ENCODE data around the gene GUCD1.

GUCD1 gene

DNA sequence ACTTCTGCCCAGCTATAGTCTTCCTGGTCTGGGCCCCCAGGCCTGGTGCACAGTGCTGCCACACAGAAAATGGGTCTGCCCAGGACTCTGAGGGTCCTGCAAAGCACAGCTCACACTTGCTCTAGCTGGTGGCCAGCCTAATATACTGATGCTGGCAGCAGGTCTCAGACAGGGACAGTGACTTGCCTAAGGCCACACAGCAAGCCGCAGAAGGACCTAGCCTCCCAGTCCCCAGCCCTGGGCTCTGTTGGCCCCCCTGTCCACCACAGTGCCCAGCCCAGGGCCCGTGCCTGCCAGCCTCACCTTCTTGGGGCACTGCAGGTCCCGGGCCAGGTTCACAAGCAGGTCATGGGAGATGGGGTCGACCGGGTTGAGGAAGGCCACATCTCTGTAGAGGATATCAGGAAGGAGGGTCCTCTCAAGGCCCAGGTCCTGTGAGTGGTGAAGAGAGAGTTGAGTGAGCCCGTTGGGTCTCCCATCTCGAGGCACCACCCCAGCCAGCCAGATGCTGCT is 34.6 kb upstream of the GUCD1 start:
- no peak for DNase-seq

DNA sequence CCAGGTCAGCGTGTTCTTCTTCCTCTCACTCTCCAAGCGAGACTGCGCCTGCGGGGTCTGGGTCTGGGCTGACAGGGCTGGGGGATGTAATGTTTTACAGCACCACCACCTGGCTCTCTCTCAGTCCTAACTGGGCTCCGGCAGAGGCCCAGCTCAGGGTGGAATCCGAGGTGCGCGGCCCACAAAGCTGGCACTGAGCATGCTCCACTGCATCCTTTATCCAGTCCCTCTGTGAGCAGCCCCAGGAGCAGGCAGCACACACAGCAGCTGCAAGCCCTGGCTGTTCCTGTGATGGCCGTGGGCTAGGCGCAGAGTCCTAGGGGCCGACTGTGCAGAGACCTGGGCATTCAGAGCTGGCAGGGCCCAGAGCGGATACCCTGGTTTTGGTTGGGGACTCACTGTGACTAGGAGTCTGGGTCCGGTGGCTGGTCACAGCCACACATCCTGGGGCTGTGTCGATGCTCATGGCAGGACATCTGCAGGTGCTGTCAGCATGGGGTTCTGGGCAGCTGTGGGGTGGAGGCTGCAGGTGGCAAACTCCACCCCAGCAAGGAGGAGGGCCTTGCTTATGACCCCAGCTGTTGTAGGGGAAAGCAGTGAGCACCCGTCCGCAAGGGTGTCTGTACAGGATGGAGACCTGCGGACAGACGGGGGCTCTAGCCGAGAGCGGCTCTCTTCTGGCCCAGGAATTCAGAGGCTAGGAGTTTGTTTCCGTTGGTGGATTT is 34.0 kb upstream of the GUCD1 start:
- DNase-seq, result no peak

DNA sequence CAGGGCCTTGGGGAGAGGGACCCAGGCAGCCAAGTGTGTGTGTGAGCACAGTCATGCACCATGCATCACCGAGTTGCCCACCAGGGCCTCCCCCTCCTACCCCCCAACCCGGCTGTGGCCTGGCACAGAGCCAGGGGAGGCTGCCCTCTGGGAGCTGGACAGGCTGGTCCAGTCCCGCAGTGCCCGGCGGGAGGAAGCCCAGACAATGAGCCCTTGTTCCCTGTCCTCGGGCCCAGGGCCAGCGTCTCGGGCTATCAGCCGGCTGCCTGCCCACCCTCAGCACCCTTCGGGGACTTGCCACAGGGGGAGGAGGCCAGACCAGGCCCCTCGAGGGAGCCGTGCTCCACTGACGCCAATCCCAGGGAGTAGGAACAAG is 33.4 kb upstream of the GUCD1 start:
- no peak for DNase-seq

DNA sequence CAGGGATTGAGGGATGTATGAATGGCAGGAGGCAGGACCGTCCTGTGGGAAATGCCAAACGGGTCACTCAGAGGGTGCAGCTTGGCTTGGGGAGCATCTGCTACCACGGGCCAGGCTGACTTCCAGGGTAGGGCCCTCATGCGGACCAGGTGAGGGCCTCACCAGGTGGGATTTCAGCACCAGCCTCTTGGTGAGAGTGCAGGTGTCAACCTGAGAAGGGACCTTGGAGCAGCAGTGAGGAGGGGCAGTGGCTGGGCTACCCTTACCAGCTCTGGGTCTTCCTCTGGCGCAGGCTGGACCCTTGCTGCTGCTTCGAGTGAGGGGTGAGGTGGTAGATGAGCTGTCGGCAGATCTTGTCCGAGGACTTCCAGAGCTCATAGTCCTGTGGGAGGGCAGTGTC is 33.0 kb upstream of the GUCD1 start:
- DNase-seq, result no peak

DNA sequence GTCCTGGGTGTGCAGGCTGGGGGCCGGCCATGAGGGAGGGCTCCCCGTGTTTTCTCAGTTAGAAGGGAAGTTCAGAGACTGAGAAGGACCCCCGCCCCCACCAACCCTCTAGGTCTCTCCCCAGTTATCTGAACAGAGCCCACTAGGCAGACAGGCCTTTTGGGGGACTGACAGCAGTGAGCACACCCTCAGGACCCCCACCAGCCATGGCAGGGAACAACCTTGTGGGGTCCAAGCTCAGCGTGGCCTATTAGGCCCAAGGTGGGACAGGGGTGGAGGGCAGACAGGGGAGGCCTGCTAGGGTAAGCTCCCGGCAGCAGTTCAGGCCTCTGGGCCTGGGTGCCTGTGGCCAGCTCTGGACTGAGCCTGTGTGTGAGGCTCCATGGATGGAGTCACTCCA is 32.3 kb upstream of the GUCD1 start:
- no peak for DNase-seq

DNA sequence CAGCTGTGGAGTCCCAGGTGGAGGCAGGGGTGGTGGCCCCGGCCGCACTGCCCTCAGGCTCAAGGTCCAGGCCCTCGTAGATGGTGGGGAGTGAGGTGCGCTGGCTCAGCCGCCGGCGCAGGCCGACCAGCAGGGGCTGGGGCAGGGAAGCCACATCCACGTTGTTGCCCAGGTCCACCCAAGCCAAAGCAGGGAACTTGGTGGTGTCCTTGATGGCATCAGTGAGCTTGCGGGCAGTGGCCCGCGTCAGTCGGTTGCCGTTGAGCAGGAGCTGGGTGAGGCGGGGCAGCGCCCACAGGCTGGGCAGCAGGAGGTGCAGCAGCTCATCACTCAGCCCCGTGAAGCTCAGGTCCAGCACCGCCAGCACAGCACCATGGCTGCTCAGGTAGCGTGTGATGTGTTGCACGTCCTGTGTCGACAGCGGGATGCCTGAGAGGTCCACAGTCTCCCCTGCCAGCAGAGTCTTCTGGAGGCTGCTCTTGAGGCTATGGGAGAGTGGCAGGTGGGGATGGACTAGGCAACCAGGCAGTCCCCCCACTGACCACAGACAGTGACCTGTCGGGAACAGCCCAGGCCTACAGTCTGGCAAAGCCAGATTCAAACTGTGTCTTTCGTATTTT is 31.1 kb upstream of the GUCD1 start:
- no peak for DNase-seq

DNA sequence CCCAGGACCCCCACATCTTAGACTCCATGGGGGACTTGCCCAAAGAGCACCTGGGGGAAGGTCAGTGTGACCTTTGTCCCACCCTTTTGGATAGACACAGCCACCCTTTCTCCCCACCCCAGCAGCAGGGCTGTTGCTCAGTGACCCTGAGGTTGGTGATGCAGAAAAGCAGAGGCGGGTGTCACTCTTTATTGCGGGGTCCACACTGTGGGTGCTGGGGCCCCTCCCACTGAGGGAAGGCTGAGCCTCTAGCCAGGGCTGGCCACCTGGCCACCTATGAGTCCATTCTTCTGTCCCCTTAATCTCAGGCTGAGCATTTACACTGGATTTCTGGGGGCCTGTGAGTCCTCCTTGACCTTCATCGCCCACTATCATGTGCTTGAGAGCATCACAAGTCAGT is 30.5 kb upstream of the GUCD1 start:
- DNase-seq, result no peak

DNA sequence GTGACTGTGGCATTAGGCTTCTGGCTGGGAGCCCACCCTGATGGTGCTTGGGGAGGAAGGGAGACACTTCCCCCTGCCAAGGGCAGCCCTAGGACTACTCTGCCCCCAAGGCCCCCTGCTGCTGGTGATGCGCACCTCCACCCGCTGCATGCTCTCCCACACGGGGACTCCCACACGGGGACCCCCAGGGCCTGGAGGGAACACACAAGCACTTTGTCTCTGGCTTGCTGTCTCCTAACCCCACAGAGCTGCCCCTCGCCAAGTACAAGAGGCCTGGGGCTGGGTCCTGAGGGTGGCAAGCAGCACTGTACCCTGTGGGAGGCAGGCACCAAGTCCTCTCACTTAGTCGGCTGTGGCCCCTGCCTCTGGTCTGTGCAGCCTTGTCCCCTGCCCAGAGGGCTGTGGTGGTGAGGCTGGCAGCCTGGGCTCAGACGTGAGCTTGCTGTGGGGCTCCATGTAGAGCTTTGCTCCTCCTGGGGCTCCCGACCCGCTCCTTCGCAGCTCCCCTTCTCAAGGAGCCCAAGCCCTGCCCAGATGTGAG is 30.0 kb upstream of the GUCD1 start:
- no peak for DNase-seq

DNA sequence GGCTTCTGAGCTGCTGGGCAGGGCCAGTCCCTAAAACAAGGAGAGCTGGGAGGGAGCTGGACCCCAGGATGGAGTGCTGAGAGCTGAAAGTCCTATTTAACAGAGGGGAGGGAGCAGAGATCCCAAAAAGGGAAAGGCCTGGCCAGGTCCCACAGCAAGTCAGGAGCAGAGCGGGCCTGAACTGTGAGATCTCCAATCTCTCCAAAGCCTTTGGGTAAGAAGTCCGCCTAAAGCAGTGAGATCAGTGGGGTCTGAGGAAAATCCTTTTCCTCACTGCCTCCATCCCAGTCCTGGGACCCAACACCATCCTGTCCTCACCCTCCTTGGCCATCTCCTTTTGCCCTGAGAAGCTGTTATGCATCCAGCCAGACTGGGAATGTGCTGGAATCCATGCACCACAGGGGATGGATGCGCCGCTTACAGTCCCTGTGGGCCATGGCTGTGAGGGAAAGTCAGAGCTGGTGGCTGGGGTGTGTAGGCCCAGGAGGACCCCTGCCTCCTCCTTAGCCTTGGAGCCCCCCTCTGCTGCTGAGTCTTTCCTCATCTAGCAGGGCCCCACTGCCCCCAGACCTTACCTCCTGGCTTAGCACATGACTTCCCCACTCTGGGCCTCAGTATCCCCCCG is 29.3 kb upstream of the GUCD1 start:
- DNase-seq, result no peak

DNA sequence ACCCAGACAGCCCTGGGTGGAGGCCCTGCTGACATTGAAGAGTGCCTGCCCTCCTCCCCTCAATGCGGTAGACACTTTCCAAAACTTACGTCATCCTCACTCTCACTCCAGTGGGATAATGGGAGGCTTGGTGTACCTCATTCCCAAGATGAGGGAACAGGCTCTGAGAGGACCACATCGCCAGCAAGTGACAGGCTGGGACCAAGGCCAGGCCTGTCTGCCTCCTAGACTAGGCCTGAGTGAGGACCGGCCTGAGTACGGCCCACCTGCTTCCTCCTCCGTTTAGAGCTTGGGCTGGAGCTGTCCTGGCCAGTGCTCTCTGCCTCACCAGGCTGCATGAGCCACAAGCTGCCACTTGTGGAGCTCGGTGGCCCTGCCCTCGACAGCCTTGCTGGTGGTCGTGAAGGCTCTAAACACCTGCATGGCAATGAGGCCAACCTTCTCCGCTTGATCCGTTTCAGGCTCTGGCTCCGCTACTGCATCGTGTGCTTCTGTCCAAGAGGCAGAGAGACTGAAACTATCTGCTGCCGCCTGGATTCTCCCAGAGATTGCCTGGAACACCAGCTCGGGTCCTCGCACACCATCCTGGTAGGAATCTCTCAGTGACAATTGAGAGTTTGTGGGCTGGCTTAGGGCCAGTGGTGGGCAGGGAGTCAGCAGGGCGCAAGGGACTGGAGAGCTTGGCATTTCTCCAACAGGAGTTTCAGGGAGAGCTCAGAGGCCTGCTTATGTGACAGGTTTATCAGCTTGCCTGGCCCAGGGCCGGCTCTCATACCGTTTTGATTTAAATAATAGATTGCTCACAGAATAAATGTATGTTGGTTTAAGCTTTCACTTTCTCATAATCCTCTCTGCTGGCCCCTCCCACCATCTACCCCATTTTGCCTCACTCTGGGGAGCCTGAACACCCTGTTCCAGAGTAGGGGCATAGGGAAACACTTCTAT is 28.6 kb upstream of the GUCD1 start:
- peak; percentile 55 to 63 for DNase-seq

DNA sequence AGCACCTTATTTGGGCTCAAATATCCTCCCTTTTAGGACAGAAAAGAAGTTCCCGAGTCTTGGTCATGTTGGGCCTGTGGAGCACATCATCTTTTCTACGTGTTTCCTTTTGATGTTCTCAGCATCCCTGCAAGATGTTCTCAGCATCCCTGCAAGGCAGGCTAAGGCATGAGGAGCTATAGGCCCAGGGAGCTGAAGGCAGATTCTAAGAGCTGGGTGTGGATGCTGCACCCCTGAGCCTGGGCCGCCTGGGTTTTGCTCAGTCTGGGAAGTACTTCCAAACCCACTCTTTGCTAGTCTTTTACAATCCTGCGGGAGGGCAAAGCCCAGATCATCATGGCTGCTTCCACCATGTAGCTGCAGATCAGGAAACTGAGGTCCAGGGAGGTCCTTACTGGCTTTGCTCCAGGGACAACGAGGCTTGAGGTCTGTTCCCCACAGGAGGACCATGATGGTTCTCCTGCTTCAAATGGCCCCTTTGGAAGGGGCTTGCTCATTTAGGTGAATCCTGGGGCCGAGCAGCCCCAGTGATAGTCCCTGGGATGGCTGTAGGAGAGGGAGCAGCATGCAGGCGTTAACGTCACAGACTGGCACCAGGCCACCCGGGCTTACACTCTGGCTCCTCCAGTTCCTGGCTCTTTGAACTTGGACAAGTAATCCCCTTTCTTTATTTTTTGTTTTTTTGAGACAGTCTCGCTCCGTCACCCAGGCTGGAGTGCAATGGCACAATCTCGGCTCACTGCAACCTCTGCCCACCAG is 27.3 kb upstream of the GUCD1 start:
- DNase-seq, result no peak

DNA sequence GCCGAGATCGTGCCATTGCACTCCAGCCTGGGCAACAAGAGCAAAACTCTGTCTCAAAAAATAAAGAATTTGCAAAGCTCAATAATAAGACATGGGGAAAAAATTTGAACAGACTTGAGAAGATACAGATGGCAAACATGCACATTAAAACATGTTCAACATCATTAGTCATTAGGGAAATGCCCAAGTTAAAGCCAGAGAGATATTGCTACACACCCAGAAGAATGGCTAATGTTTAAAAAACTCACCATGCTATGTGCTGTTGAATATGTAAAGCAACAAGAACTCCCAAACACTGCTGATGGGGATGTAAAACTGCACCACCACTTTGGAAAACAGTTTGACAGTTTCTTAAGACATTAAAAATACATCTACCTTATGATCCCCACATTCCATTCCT is 25.3 kb upstream of the GUCD1 start:
- DNase-seq, result no peak

DNA sequence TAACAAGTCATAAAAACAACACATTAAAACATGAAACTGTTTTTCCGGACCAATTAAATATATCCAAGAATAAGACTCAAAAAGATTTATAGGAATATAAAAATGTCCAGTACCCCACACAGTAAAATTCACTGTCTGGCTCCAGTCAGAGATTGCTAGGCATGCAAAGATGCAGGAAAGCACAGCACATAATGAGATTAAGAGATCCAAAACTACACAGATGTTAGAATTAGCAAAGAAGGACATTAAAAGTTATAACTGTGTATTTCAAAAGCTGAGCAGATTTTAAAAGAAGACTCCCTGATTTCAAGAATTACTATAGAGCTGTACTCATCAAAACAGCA is 24.3 kb upstream of the GUCD1 start:
- no peak for DNase-seq

DNA sequence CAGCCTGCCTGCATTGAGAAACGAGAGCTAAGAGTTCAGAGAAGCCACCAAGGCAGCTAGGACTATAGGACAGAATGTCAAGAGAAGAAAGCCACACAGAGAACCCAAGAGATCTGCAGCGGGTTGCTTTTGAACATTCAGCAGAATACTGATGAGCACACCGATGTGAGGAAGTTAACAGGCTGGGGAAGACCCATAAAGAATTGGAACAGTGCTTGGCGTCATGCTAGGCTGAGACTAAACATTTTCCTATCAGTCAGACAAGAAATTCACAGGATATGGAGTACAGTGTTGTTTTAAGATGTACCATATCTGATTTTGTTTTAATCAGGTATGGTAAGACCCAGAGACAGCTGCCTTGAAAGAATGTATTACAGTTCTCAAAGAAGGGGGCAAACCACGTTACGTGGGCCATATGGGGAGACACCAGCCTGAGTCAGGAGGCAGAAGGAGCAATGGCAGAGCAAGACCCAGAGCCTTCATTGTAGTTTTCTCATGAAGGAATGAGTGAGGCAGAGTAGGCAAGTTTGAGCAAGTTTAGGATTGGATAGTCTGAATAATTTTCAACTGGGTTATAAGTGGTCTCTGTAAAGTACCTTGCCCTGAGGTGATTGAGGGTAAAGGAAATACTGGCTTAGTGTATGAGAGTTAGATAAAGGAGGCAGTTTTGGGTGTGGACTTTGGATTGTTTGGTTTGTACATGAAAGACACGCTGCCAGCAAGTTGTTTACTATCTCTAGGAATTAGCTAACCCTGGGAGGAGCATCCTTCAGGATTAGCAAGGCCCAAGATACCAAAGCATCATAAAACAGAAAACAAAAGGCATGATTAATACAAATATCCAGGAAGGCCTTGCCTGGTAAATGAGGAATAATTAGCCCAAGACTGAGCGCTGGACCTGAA is 23.7 kb upstream of the GUCD1 start:
- no peak for DNase-seq

DNA sequence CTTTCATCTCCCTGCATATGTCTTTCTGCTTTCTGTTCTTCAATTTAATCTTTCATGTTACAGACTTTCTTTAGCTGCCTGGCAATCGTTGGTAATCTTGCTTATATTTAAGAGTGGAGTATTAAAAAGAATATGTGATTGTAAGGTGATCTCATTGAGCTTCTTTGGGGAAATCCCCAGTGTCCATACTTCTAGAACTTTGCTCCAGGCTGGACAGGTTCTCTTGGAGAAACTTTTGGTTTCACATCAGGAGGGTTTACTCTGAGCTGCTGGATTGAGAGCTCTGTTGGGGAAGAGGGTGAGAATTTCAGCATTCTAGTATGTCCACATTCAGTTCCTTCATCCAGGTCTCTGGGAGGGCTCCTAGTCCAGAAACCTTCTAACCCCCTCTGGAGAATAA is 21.8 kb upstream of the GUCD1 start:
- DNase-seq, result no peak

DNA sequence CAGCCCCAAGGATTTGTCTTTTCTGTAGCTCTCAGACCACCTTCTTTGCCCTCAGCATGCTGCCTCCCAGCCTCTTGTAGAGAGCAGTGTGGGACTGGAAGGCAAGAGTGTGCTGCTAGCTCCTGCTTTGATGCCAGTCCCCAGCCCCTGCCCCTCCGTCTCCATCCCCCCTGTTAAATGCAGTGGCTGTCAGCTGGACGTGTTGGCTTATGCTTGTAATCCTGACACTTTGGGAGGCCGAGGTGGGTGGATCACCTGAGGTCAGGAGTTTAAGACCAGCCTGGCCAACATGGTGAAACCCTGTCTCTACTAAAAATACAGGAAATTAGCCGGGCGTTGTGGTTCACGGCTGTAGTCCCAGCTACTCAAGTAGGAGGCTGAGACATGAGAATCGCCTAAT is 16.3 kb upstream of the GUCD1 start:
- no peak for DNase-seq

DNA sequence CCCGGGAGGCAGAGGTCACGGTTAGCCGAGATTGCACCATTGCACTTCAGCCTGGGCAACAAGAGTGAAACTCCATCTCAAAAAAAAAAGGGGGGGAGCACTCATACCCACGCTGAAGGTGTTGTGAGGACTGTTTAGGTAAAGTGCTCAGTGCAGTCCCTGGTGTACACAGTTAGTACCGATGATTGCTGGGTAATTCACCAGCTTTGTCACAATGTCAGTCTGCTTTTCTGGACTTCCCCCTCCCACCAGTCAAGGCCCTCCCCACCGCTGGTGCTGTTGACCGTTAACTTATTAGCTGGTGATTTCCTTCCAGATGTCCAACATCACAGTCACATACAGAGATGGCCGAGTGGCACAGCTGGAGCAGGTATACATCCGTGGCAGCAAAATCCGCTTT is 12.7 kb upstream of the GUCD1 start:
- no peak for DNase-seq

DNA sequence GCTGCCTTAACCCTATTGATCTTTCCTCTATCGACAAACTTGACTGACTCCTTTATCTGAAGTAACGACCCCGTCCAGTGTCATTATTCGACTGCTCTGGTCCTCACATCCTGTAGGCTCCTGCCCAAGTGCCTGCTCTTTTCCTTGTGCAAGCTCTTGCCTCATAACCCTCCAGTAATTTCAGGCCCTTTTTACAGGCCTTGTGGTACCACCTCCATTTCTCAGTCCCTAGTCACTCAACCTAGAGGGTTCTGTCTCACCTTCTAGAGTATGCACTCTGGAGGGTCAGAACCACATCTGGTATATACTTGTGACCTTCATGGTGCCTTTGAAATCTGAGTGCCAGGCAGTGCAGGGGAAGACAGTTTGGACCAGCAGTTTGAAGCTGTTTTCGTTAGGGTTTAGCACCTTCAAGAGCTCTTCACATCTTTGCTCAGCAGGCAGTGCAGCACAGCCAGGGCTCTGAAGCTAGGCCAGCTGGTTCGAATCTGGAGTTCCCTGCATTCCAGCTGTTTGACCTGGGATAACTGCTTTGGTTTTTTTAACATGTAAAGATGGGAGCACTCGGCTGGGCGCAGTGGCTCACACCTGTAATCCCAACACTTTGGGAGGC is 12.1 kb upstream of the GUCD1 start:
- no peak for DNase-seq

DNA sequence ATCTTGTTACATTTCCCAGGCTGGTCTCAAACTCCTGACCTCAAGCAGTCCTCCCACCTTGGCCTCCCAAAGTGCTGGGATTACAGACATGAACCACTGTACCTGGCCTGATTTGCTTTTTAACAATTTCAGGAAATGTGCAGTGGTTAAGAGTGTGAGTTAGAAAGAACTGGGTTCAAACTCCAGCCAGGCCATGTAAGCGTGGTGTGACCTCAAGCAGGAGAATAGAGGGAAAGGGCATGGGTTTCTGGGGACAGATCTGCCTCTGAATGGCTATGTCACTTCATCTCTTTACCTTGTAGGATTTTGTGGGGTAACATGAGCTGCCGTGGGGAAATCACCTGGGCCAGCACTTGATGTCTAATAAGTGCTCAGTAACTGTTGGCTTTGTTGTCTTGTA is 10.1 kb upstream of the GUCD1 start:
- no peak for DNase-seq

DNA sequence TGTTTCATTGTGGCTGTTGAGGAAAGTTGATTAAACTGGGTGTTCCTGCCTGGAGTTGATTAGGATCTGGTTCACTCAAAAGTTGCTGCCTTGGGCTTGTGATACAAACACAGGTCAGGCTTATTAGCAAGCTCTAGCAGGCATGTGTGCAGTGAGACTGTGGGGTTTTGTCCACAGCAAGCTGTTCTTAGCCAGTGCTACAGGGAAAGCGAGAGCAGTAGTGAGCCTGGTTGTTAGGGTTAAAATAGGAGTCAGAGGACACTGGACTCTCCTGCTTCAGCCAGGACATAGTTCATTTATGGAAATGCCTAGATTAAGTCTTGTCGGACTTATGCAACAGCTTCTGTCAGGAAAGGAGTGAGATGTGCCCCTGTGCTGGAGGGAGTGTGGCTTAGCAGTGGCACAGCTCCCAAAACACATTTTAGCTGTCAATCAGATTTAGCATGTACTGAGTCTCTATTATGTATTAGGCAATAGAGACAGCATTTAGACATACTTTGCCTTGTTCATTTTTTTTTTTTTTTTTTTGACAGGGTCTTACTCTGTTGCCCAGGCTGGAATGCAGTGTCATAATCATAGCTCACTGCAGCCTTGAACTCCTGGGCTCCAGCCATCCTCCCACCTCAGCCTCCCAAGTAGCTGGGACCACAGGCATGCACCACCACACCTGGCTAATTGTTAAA is 9.6 kb upstream of the GUCD1 start:
- no peak for DNase-seq

Measured in SHP77 (cell line).